Mucosa of stomach (tissue), 1 donor: ENCODE data around the gene DPH1.

ENCODE experiments used
- H3K27me3 ChIP-seq: one replicate; pipeline ENCODE4 v1.7.0; 2013; ENCODE audit warnings: mild to moderate bottlenecking, low read length; ENCODE audit not compliant: control insufficient read depth, insufficient read depth
- H3K36me3 ChIP-seq: one replicate; pipeline ENCODE4 v1.7.0; 2013; ENCODE audit warnings: low read length; ENCODE audit not compliant: control insufficient read depth, insufficient read depth
- H3K4me1 ChIP-seq: one replicate; pipeline ENCODE4 v1.7.0; 2013; ENCODE audit warnings: mild to moderate bottlenecking, low read length; ENCODE audit not compliant: control insufficient read depth, insufficient read depth
- H3K4me3 ChIP-seq: one replicate; pipeline ENCODE4 v1.7.0; 2013; ENCODE audit warnings: low read length
- H3K9ac ChIP-seq: one replicate; pipeline ENCODE4 v1.7.0; 2013; ENCODE audit warnings: mild to moderate bottlenecking, low read length, moderate library complexity
- H3K9me3 ChIP-seq: one replicate; pipeline ENCODE4 v1.7.0; 2013; ENCODE audit warnings: mild to moderate bottlenecking, low read length, moderate library complexity; ENCODE audit not compliant: control insufficient read depth
- donor health status: Pancreatic carcinoma.

Gene DPH1

GRCh38 chr17:1996800-1997288 is 33.1 kb upstream of the DPH1 start:
- no peaks in the 10 kb centered on the region for H3K36me3 ChIP-seq
- no peaks in the 10 kb centered on the region for H3K9me3 ChIP-seq
- H3K4me1 ChIP-seq = peaks cover 36% of the 10 kb centered on the region
- H3K4me3 ChIP-seq = no peak overlapping the region
- H3K27me3 ChIP-seq = no peaks in the 10 kb centered on the region
- no peak overlapping the region for H3K9ac ChIP-seq

- peak overlapping the region; percentile 15 for H3K9ac ChIP-seq
- H3K27me3 ChIP-seq = no peaks in the 10 kb centered on the region
- no peaks in the 10 kb centered on the region for H3K36me3 ChIP-seq
- no peaks in the 10 kb centered on the region for H3K9me3 ChIP-seq
- no peak overlapping the region for H3K4me3 ChIP-seq
- H3K4me1 ChIP-seq = peaks cover 36% of the 10 kb centered on the region
Observed at GRCh38 chr17:1997289-1997926, 32.5 kb upstream of the DPH1 start.

- H3K36me3 ChIP-seq = no peaks in the 10 kb centered on the region
- peaks cover 43% of the 10 kb centered on the region for H3K4me1 ChIP-seq
- H3K27me3 ChIP-seq = no peaks in the 10 kb centered on the region
- H3K4me3 ChIP-seq = no peak overlapping the region
- no peaks in the 10 kb centered on the region for H3K9me3 ChIP-seq
- peak overlapping the region; percentile 65 for H3K9ac ChIP-seq
Observed at GRCh38 chr17:1997927-1998742, 31.8 kb upstream of the DPH1 start.

GRCh38 chr17:1999557-2000251 is 30.2 kb upstream of the DPH1 start:
- no peaks in the 10 kb centered on the region for H3K36me3 ChIP-seq
- H3K4me3 ChIP-seq = no peak overlapping the region
- H3K27me3 ChIP-seq = no peaks in the 10 kb centered on the region
- H3K9ac ChIP-seq = no peak overlapping the region
- H3K4me1 ChIP-seq = peaks cover 45% of the 10 kb centered on the region
- H3K9me3 ChIP-seq = no peaks in the 10 kb centered on the region

GRCh38 chr17:2002767-2003329 is 27.1 kb upstream of the DPH1 start:
- H3K4me3 ChIP-seq = no peak overlapping the region
- H3K4me1 ChIP-seq = peaks cover 26% of the 10 kb centered on the region
- H3K9ac ChIP-seq = no peak overlapping the region
- no peaks in the 10 kb centered on the region for H3K36me3 ChIP-seq
- no peaks in the 10 kb centered on the region for H3K27me3 ChIP-seq
- H3K9me3 ChIP-seq = no peaks in the 10 kb centered on the region

GRCh38 chr17:2003525-2003924 is 26.4 kb upstream of the DPH1 start:
- Histone ChIP-seq H3K27me3 (no peaks in the 10 kb centered on the region), H3K36me3 (no peaks in the 10 kb centered on the region), H3K4me1 (peaks cover 25% of the 10 kb centered on the region), H3K4me3 (no peak overlapping the region), H3K9me3 (no peaks in the 10 kb centered on the region), H3K9ac (no peak overlapping the region)

GRCh38 chr17:2004435-2004952 is 25.5 kb upstream of the DPH1 start:
- no peaks in the 10 kb centered on the region for H3K36me3 ChIP-seq
- no peaks in the 10 kb centered on the region for H3K9me3 ChIP-seq
- no peak overlapping the region for H3K4me3 ChIP-seq
- H3K27me3 ChIP-seq = no peaks in the 10 kb centered on the region
- no peak overlapping the region for H3K9ac ChIP-seq
- H3K4me1 ChIP-seq = peaks cover 16% of the 10 kb centered on the region

GRCh38 chr17:2008332-2009126 is 21.4 kb upstream of the DPH1 start:
- no peaks in the 10 kb centered on the region for H3K9me3 ChIP-seq
- no peak overlapping the region for H3K9ac ChIP-seq
- no peak overlapping the region for H3K4me3 ChIP-seq
- H3K27me3 ChIP-seq = no peaks in the 10 kb centered on the region
- no peaks in the 10 kb centered on the region for H3K36me3 ChIP-seq
- peaks cover 11% of the 10 kb centered on the region for H3K4me1 ChIP-seq

GRCh38 chr17:2009737-2010136 is 20.2 kb upstream of the DPH1 start:
- Histone ChIP-seq H3K9me3 (no peaks in the 10 kb centered on the region), H3K4me1 (peaks cover 11% of the 10 kb centered on the region), H3K27me3 (no peaks in the 10 kb centered on the region), H3K9ac (no peak overlapping the region), H3K4me3 (no peak overlapping the region), H3K36me3 (no peaks in the 10 kb centered on the region)

GRCh38 chr17:2011411-2012371 is 18.3 kb upstream of the DPH1 start:
- H3K27me3 ChIP-seq = peaks cover 4% of the 10 kb centered on the region
- H3K9ac ChIP-seq = no peak overlapping the region
- no peak overlapping the region for H3K4me3 ChIP-seq
- H3K9me3 ChIP-seq = no peaks in the 10 kb centered on the region
- no peaks in the 10 kb centered on the region for H3K36me3 ChIP-seq
- H3K4me1 ChIP-seq = peaks cover 11% of the 10 kb centered on the region
